Esophagus (tissue), 2 donors: ENCODE data around the gene ARMH1. TPM values are rescaled to one million over a fixed set of nuclear protein-coding genes. Genes with fewer than 3 reads are reported as not detected.

Experiments
- H3K27ac ChIP-seq, 2 donors: one replicate each; pipeline ENCODE4 v1.5.1; 2013; ENCODE audit warnings: low read depth in 2 of 2, mild to moderate bottlenecking in 2 of 2, inconsistent platforms in 1 of 2, low read length in 1 of 2, moderate library complexity in 1 of 2
- H3K27me3 ChIP-seq, 2 donors: one replicate each; pipeline ENCODE4 v1.6.1; 2013; ENCODE audit warnings: low read length in 2 of 2, control low read depth in 1 of 2, mild to moderate bottlenecking in 1 of 2; ENCODE audit not compliant: insufficient read depth in 2 of 2, control insufficient read depth in 1 of 2
- H3K36me3 ChIP-seq, 2 donors: one replicate each; pipeline ENCODE4 v1.6.1; 2013; ENCODE audit warnings: low read length in 1 of 2; ENCODE audit not compliant: control insufficient read depth in 2 of 2, insufficient read depth in 2 of 2
- H3K4me1 ChIP-seq, 2 donors: one replicate each; pipeline ENCODE4 v1.6.1; 2013; ENCODE audit warnings: low read length in 1 of 2; ENCODE audit not compliant: control insufficient read depth in 2 of 2, insufficient read depth in 2 of 2
- H3K4me3 ChIP-seq, 2 donors: one replicate each; pipeline ENCODE4 v1.5.1; 2013; ENCODE audit warnings: low read length in 2 of 2, mild to moderate bottlenecking in 2 of 2, low read depth in 1 of 2, moderate library complexity in 1 of 2
- H3K9me3 ChIP-seq, 2 donors: one replicate each; pipeline ENCODE4 v1.6.1; 2013; ENCODE audit warnings: mild to moderate bottlenecking in 2 of 2, low read depth in 1 of 2, low read length in 1 of 2, moderate library complexity in 1 of 2; ENCODE audit not compliant: control insufficient read depth in 2 of 2, insufficient read depth in 1 of 2
- WGBS, 2 donors: extraction: QIAGEN DNeasy Blood & Tissue Kit; methylation state at CpG; one replicate each; pipeline ENCODE4 v1.1.7; 2013; 5-methylcytosine and 5-hydroxymethylcytosine counted together
- polyA plus RNA-seq, 2 donors: library from polyadenylated mRNA; stranded (reverse); fragments of 200-250 nt; gene quantifications; one replicate each; pipeline ENCODE4 v1.2.3, GENCODE V29; 2013
- donor health status: healthy with polysubstance abuse.
- donor health status: Bipolar disorder and iron deficiency.

Gene ARMH1
- polyA plus RNA-seq, 2 donors, result 0.71 to 1.1 TPM

DNA sequence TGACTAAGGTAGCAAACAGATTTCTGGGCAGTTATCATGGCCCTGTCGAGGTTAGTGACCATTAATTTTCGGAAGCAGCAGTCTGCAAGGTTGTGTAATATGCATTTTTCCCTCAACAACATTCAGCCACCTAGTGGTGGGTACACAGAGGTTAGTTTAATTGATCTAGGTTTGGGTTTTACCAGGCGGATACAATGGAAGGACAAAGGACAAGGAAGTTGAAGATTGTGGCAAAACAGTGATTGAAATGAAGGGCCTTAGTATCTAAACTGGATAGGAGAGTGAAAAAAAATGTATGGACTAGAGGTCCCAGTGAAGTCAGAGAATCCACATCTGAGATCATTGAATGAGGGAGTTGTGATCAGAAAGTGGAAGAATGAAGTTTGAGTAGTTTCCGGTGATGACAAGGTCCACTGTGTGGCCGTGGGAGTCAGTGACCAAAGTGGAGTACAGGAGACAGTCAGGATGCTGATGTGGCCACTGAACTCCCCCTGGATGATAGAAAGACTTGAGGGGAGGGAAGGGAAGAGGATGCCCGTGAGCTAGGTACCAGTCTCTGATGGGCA is 2.8 kb downstream of the ARMH1 start:
- Histone ChIP-seq H3K4me1 (peaks cover 2 to 5% of the 10 kb centered on the region in 2 donors), H3K36me3 (no peaks in the 10 kb centered on the region), H3K9me3 (no peaks in the 10 kb centered on the region), H3K4me3 (no peak overlapping the region), H3K27ac (no peak overlapping the region), H3K27me3 (no peaks in the 10 kb centered on the region)
- WGBS, 2 donors, result 58 to 60% methylated on average over 6 of the region's 6 CpGs

DNA sequence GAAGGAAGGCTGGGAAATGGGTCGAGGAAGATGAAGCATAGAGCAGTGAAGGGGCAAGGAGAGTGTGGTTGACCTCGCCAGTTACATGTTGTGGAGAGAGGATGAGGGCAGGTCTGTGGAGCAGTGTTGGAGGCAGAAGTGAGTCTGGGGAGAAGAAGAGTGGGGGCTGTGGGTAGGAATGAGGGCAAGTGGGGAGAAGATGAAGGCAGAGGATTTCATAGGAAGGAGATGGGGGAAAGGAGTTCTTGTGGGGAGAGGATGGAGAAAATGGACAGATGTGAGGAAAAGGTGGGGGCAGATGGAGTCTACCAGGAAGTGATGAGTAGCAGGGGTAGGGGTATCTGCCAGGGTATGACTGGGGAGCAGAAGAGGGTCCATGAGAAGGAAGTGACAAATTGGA is 3.6 kb downstream of the ARMH1 start:
- H3K27me3 ChIP-seq, result no peaks in the 10 kb centered on the region
- H3K4me3 ChIP-seq, result no peak overlapping the region
- WGBS, 2 donors, result 89 to 98% methylated on average over 2 of the region's 2 CpGs
- H3K36me3 ChIP-seq, result no peaks in the 10 kb centered on the region
- H3K27ac ChIP-seq, result no peak overlapping the region
- H3K4me1 ChIP-seq, result peaks cover 0 to 4% of the 10 kb centered on the region in 2 donors
- H3K9me3 ChIP-seq, result no peaks in the 10 kb centered on the region

DNA sequence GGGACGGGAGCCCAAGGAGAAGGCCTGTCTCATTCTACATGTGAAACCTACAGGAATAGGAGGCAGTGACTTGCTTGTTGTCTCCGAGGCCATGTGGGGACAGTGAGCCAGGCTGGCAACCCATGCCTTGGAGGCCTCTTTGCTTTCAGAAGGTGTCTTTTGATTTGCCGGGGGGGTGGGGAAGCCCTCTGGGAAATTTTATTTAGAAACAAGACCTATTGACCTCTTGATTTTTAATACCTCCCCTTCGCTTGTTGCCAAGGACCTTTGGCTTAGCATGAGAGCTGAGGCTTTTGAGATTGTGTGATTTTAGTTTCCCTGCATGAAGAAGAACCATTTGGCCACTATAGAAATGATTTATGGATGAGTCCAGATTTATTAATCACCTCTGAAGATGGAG is 4.1 kb downstream of the ARMH1 start:
- H3K27ac ChIP-seq, result no peak overlapping the region
- no peak overlapping the region for H3K4me3 ChIP-seq
- no peaks in the 10 kb centered on the region for H3K9me3 ChIP-seq
- 84 to 86% methylated on average over 4 of the region's 4 CpGs for WGBS, 2 donors
- no peaks in the 10 kb centered on the region for H3K27me3 ChIP-seq
- H3K36me3 ChIP-seq, result no peaks in the 10 kb centered on the region
- H3K4me1 ChIP-seq, result peaks cover 0 to 2% of the 10 kb centered on the region in 2 donors

DNA sequence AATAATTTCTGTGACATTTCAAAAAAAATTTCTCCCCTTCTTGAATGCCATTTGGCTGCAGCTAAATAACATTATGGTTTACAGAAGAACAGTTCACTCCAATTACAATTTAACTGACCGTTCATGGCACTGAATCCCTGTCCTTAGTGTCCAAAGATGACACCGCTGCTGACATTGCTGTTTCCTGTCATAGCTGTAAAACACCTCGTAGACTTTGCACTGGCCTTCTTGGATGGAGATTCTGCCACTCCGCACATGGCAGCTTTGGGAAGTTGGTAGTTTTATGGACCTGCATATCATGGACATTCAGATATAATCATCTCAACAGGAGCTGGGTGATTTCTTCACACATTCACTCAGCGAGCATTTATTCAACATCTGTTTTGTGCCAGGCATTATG is 5.0 kb downstream of the ARMH1 start:
- peaks cover 0 to 2% of the 10 kb centered on the region in 2 donors for H3K4me1 ChIP-seq
- no peak overlapping the region for H3K27ac ChIP-seq
- no peaks in the 10 kb centered on the region for H3K27me3 ChIP-seq
- no peaks in the 10 kb centered on the region for H3K36me3 ChIP-seq
- H3K9me3 ChIP-seq, result no peaks in the 10 kb centered on the region
- 92 to 93% methylated on average over 5 of the region's 5 CpGs for WGBS, 2 donors
- H3K4me3 ChIP-seq, result no peak overlapping the region

DNA sequence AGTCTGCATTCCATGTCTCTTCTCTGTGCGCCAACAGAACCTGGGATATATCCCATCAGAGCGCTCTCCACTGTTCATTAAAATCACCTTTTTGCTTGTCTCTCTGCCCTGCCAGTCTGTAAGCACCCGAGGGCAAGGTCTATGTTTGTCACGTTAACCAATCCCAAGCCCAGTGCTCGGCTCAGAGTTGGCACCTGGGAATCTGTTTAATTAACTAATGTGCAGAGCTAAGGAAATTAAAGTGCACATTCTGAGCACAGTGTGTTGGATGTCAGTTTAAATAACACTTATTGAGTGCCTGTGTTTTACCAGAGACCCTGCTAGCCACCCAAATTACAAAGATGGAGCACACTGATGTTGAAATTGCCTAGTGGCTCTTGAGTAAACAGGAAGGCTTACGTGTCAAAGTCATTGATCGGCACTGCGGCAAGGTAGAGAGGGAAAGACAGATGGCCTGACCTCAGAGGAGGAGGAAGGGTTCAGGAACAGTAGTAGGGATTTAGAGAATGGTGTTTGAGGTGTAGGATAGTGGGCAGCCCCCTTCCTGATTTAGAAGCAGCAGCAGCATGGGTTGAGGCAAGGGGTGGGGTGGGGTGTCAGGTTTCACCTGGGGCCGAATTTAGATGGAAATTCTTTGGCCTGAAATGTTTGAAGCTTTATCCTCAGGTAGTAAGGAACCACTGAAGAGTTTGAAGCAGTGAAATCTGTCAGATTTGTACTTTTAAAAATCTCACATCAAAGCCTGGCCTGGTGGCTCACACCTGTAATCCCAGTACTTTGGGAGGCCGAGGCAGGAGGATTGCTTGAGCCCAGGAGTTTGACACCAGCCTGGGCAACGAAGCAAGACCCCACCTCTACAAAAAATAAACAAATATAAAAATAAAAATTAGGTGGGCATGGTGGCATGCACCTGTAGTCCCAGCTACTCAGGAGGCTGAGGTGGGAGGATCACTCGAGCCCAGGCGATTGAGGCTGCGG is 7.7 kb downstream of the ARMH1 start:
- Histone ChIP-seq H3K36me3 (no peaks in the 10 kb centered on the region), H3K27ac (no peak overlapping the region)

DNA sequence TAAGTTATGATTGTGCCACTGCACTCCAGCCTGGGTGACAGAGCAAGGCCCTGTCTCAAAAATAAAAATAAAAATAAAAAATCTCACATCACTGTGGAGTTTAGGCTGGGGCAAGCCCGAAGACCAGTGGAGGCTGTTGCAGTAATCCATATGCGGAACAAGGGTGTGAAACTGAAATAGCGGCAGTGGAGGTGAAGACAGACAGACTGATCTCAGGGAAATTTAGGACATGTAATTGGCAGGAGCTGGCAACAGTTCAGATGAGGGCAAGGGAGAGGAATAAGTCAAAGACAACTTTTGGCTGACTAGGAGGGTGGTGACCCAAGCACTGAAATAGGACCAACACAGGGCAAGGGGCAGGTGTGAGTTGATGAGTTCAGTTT is 8.4 kb downstream of the ARMH1 start:
- Histone ChIP-seq H3K36me3 (no peaks in the 10 kb centered on the region), H3K9me3 (no peaks in the 10 kb centered on the region), H3K27me3 (no peaks in the 10 kb centered on the region), H3K4me1 (no peaks in the 10 kb centered on the region), H3K4me3 (no peak overlapping the region), H3K27ac (no peak overlapping the region)
- WGBS, 2 donors, result 95 to 98% methylated on average over 3 of the region's 3 CpGs

More for the DNA sequence above, 7.7 kb downstream of the ARMH1 start:
- Histone ChIP-seq H3K9me3 (no peaks in the 10 kb centered on the region), H3K4me3 (no peak overlapping the region), H3K4me1 (no peaks in the 10 kb centered on the region), H3K27me3 (no peaks in the 10 kb centered on the region)
- WGBS, 2 donors, result 76 to 85% methylated on average over 14 of the region's 14 CpGs

DNA sequence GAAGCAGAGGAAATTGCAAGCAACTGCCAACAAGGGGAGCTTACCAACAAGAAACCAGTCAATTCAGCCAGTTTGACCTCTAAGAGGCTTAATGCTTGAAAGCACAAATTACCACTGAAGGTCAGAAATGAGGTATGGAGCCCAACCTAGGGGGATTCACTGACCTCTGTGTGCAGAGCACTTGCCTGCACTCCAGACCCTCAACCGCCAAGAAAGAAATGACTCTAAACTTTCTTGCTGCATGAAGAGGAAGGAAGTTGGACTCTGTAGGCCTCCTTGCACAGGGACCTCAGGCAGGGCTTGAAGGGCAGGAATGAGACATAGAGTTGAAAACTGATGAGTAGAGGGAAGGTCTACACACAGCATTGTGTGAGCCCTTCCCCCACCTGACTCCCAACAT is 10.0 kb downstream of the ARMH1 start:
- Histone ChIP-seq H3K4me1 (no peaks in the 10 kb centered on the region), H3K27me3 (no peaks in the 10 kb centered on the region), H3K4me3 (no peak overlapping the region), H3K9me3 (no peaks in the 10 kb centered on the region), H3K27ac (no peak overlapping the region), H3K36me3 (no peaks in the 10 kb centered on the region)
- WGBS, 2 donors, result 85 to 88% methylated on average over 1 of the region's 1 CpG

DNA sequence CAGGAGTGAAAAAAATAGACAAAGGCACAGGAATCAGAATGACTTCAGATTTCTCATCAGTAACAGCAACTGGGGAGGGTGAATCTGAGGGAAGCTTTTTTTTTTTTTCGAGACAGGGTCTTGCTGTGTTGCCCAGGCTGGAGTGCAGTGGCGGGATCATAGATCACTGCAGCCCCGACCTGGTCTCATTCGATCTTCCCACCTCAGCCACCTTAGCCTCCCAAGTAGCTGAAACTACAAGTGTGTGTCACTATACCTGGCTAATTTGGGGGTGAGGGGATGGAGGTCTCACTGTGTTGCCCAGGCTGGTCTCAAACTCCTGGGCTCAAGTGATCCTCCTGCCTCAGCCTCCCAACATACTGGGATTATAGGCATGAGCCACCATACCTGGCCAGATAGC is 10.7 kb downstream of the ARMH1 start:
- H3K9me3 ChIP-seq, result no peaks in the 10 kb centered on the region
- 96 to 97% methylated on average over 4 of the region's 4 CpGs for WGBS, 2 donors
- H3K4me3 ChIP-seq, result no peak overlapping the region
- H3K27me3 ChIP-seq, result no peaks in the 10 kb centered on the region
- H3K4me1 ChIP-seq, result no peaks in the 10 kb centered on the region
- no peak overlapping the region for H3K27ac ChIP-seq
- no peaks in the 10 kb centered on the region for H3K36me3 ChIP-seq

DNA sequence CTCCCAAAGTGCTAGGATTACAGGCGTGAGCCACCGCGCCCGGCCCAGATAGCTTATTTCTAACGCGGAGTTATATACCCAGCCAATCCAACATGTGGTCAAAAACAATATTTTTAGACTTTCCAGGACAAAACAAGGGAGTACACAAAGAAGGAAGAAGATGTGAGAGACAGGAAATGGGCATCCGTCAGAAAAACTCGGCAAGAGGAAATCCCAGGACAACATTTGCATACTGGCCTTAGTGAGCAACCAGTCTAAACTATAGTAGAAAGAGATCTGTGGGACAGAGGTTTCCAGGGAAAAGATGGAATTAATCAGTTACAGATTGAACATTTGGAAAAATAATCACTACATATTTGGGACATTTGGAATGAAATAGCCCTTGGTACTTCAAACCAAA is 11.4 kb downstream of the ARMH1 start:
- Histone ChIP-seq H3K9me3 (no peaks in the 10 kb centered on the region), H3K4me3 (no peak overlapping the region), H3K4me1 (no peaks in the 10 kb centered on the region), H3K27me3 (no peaks in the 10 kb centered on the region), H3K27ac (no peak overlapping the region), H3K36me3 (no peaks in the 10 kb centered on the region)
- WGBS, 2 donors, result 82 to 87% methylated on average over 8 of the region's 8 CpGs
